Stimulated activated effector memory CD8-positive, alpha-beta T cell treated with anti-CD3 and anti-CD28 coated beads, Interleukin-12 subunit alpha, Interleukin-12 subunit beta, amount 100 ng/mL, for 72 hours (primary cell): Measurements from ENCODE around the gene CCDC174.
"Not testable (repeated sequence)": the region's sequence is repeated elsewhere in the genome, so short reads cannot be mapped to it uniquely, and the experiment has no call there.

Source experiments
- ATAC-seq: fragments of 150-1000 bp; cut with Tn5 transposase; 2 replicates; pipeline ENCODE4 v1.10.0; 2021
- DNase-seq, 2 donors: peaks; one replicate each; pipeline ENCODE4 v3.0.0; 2021 to 2022; ENCODE audit warnings: low spot score in 2 of 2
- H3K27ac Mint-ChIP-seq: one replicate; pipeline ENCODE4 v1.8.0; 2022; ENCODE audit warnings: mild to moderate bottlenecking, mixed read lengths
- H3K36me3 Mint-ChIP-seq: one replicate; pipeline ENCODE4 v1.8.0; 2022; ENCODE audit warnings: mild to moderate bottlenecking, mixed read lengths
- H3K4me1 Mint-ChIP-seq: one replicate; pipeline ENCODE4 v1.8.0; 2022; ENCODE audit warnings: mixed read lengths
- H3K4me3 Mint-ChIP-seq: one replicate; pipeline ENCODE4 v1.8.0; 2022; ENCODE audit warnings: mild to moderate bottlenecking, mixed read lengths
- H3K9me3 Mint-ChIP-seq: one replicate; pipeline ENCODE4 v1.8.0; 2022; ENCODE audit warnings: mixed read lengths

The CCDC174 gene

GRCh38 chr3:14634763-14635400 is 16.7 kb upstream of the CCDC174 start:
- no peak for ATAC-seq
- Mint-ChIP-seq H3K4me1 (peaks cover 5% of the 10 kb centered on the region), H3K36me3 (no peaks in the 10 kb centered on the region), H3K27ac (no peak overlapping the region), H3K4me3 (no peak overlapping the region), H3K9me3 (no peaks in the 10 kb centered on the region)
- no peak for DNase-seq

- H3K4me3 Mint-ChIP-seq, result no peak overlapping the region
- ATAC-seq (no peak), DNase-seq (no peak)
- no peaks in the 10 kb centered on the region for H3K9me3 Mint-ChIP-seq
- H3K36me3 Mint-ChIP-seq, result no peaks in the 10 kb centered on the region
- peaks cover 5% of the 10 kb centered on the region for H3K4me1 Mint-ChIP-seq
- no peak overlapping the region for H3K27ac Mint-ChIP-seq
These were observed 15.0 kb upstream of the CCDC174 start for GRCh38 chr3:14636496-14637087.

- H3K36me3 Mint-ChIP-seq, result no peaks in the 10 kb centered on the region
- no peaks in the 10 kb centered on the region for H3K4me1 Mint-ChIP-seq
- H3K4me3 Mint-ChIP-seq, result no peak overlapping the region
- H3K27ac Mint-ChIP-seq, result no peak overlapping the region
- H3K9me3 Mint-ChIP-seq, result no peaks in the 10 kb centered on the region
- ATAC-seq (no peak), DNase-seq (no peak)
These were observed 11.4 kb upstream of the CCDC174 start for GRCh38 chr3:14640157-14640562.

GRCh38 chr3:14640734-14641133 is 10.8 kb upstream of the CCDC174 start:
- no peak for DNase-seq
- Mint-ChIP-seq H3K4me3 (no peak overlapping the region), H3K9me3 (no peaks in the 10 kb centered on the region), H3K36me3 (no peaks in the 10 kb centered on the region), H3K4me1 (no peaks in the 10 kb centered on the region), H3K27ac (no peak overlapping the region)
- ATAC-seq, result no peak

GRCh38 chr3:14641346-14641745 is 10.2 kb upstream of the CCDC174 start:
- Mint-ChIP-seq H3K36me3 (no peaks in the 10 kb centered on the region), H3K4me1 (no peaks in the 10 kb centered on the region), H3K4me3 (no peak overlapping the region), H3K27ac (no peak overlapping the region), H3K9me3 (no peaks in the 10 kb centered on the region)
- DNase-seq, result no peak
- ATAC-seq, result no peak

GRCh38 chr3:14645453-14645852 is 6.1 kb upstream of the CCDC174 start:
- no peak for ATAC-seq
- Mint-ChIP-seq H3K27ac (no peak overlapping the region), H3K36me3 (no peaks in the 10 kb centered on the region), H3K9me3 (no peaks in the 10 kb centered on the region), H3K4me3 (no peak overlapping the region), H3K4me1 (peaks cover 6% of the 10 kb centered on the region)
- no peak for DNase-seq

- DNase-seq, result no peak
- H3K27ac Mint-ChIP-seq, result peak overlapping the region; percentile 41
- ATAC-seq, result no peak
These were observed 5.4 kb upstream of the CCDC174 start for GRCh38 chr3:14646131-14646573.

GRCh38 chr3:14646589-14647413 is 4.8 kb upstream of the CCDC174 start:
- no peak overlapping the region for H3K4me3 Mint-ChIP-seq
- H3K36me3 Mint-ChIP-seq, result no peaks in the 10 kb centered on the region
- DNase-seq, result no peak
- no peak for ATAC-seq
- H3K4me1 Mint-ChIP-seq, result peaks cover 13% of the 10 kb centered on the region
- H3K9me3 Mint-ChIP-seq, result no peaks in the 10 kb centered on the region
- peak overlapping the region; percentile 41 for H3K27ac Mint-ChIP-seq

More at GRCh38 chr3:14646131-14646573, 5.4 kb upstream of the CCDC174 start:
- H3K9me3 Mint-ChIP-seq, result no peaks in the 10 kb centered on the region
- no peaks in the 10 kb centered on the region for H3K36me3 Mint-ChIP-seq
- H3K4me3 Mint-ChIP-seq, result no peak overlapping the region
- H3K4me1 Mint-ChIP-seq, result peaks cover 13% of the 10 kb centered on the region

- no peak for DNase-seq
- no peaks in the 10 kb centered on the region for H3K36me3 Mint-ChIP-seq
- no peaks in the 10 kb centered on the region for H3K9me3 Mint-ChIP-seq
- no peak overlapping the region for H3K4me3 Mint-ChIP-seq
- no peak overlapping the region for H3K27ac Mint-ChIP-seq
- ATAC-seq, result no peak
- peaks cover 18% of the 10 kb centered on the region for H3K4me1 Mint-ChIP-seq
These were observed 3.3 kb upstream of the CCDC174 start for GRCh38 chr3:14647976-14648955.

- Mint-ChIP-seq H3K36me3 (peaks cover 9% of the 10 kb centered on the region), H3K4me3 (no peak overlapping the region), H3K27ac (no peak overlapping the region), H3K4me1 (peaks cover 27% of the 10 kb centered on the region), H3K9me3 (no peaks in the 10 kb centered on the region)
- ATAC-seq (no peak), DNase-seq (no peak)
These were observed 2.1 kb upstream of the CCDC174 start for GRCh38 chr3:14649466-14649865.

GRCh38 chr3:14650193-14650592 is 1.4 kb upstream of the CCDC174 start:
- Mint-ChIP-seq H3K4me1 (peaks cover 28% of the 10 kb centered on the region), H3K27ac (peak overlapping the region; percentile 99), H3K9me3 (no peaks in the 10 kb centered on the region), H3K4me3 (peak overlapping the region; percentile 90), H3K36me3 (peaks cover 17% of the 10 kb centered on the region)
- ATAC-seq (no peak), DNase-seq (no peak)

- not testable (repeated sequence) for ATAC-seq
These were observed 872 bp downstream of the CCDC174 start for GRCh38 chr3:14652360-14652907.

GRCh38 chr3:14657579-14657978 is 6.0 kb downstream of the CCDC174 start:
- Mint-ChIP-seq H3K4me3 (no peak overlapping the region), H3K27ac (peak overlapping the region; percentile 41), H3K36me3 (peaks cover 91% of the 10 kb centered on the region), H3K4me1 (peaks cover 39% of the 10 kb centered on the region), H3K9me3 (no peaks in the 10 kb centered on the region)
- no peak for DNase-seq
- ATAC-seq, result no peak

More at GRCh38 chr3:14652360-14652907, 872 bp downstream of the CCDC174 start:
- Mint-ChIP-seq H3K27ac (peak overlapping the region; percentile 99), H3K4me1 (peaks cover 44% of the 10 kb centered on the region), H3K4me3 (peak overlapping the region; percentile 90), H3K36me3 (peaks cover 39% of the 10 kb centered on the region)
- not testable (repeated sequence) for H3K9me3 Mint-ChIP-seq, DNase-seq

GRCh38 chr3:14658978-14659377 is 7.4 kb downstream of the CCDC174 start:
- DNase-seq (no peak), ATAC-seq (no peak)
- Mint-ChIP-seq H3K9me3 (no peaks in the 10 kb centered on the region), H3K27ac (peak overlapping the region; percentile 70), H3K4me1 (peaks cover 27% of the 10 kb centered on the region), H3K36me3 (peaks cover 100% of the 10 kb centered on the region), H3K4me3 (no peak overlapping the region)
